GM18517 (cell line): ENCODE results near the gene SANBR.

Experiments
- ATAC-seq: cut with Tn5 transposase; IDR thresholded peaks from one replicate; pipeline ENCODE4 v1.9.1; 2021; ENCODE audit warnings: mild to moderate bottlenecking, moderate library complexity; ENCODE audit not compliant: unreplicated experiment

The SANBR gene

DNA sequence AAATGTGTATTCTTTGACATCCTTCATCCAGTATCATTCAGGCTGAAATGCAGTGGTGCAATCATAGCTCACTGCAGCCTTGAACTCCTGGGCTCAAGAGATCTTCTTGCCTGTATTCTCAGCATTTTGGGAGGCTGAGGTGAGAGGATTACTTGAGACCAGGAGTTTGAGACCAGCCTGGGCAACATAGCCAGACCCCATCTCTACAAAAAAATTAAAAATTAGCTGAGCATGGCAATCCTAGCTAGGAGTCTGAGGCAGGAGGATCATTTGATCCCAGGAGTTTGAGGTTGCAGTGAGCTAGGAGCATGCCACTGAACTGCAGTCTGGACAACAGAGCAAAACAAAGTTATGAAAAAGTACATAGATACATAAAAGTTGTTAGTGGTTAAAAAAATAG, 24.1 kb downstream of the SANBR start:
- no peak for ATAC-seq

DNA sequence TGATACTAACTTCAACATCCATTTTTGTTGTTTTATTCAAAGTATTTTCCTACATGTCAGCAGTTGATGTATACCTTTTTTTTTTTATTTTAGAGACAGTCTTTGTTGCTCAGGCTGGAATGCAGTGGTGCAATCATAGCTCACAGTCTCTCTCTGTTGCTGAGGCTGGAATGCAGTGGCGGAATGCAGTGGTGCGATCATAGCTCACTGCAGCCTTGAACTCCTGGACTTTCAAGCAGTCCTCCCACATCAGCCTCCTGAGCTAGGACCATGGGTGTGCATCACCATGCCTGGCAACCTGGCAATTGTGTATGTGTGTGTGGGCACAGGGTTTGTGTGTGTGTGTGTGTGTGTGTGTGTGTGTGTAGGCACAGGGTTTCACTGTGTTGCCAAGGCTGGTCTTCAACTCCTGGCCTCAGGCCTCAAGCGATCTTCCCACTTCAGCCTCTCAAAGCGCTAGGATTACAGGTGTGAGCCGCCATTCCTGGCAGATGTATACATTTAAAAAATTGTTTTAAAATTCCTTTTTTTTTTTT, 24.8 kb downstream of the SANBR start:
- no peak for ATAC-seq

DNA sequence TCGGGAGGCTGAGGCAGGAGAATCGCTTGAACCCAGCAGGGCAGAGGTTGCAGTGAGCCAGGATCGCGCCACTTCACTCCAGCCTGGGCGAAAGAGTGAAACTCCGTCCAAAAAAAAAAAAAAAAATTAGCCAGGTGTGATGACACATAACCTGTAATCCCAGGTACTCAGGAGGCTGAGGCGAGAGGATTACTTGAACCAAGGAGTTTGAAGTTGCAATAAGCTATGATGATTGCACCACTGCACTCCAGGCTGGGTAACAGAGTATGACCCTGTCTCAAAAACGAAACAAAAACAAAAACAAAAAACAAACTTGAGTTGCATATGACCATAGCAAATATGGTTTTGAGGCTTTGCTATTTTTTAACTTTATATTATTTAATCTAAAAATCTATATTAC, 25.8 kb downstream of the SANBR start:
- no peak for ATAC-seq

DNA sequence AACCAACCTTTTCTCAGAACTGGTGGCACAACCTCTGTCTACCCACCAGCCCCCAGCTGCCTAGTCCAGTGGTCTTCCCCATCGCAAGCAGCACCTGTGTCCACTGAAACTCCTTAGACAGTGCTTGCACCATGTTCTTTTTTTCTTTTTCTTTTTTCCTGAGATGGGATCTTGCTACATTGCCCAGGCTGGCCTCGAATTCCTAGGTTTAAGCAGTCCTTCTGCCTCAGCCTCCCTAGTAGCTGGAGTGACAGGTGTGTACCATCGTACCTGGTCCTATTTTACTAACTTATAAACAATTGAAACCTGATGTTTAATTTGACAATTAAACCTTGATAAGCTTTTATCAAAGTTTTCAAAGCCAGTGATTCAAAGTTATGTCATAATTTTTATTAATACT, 30.8 kb downstream of the SANBR start:
- no peak for ATAC-seq

DNA sequence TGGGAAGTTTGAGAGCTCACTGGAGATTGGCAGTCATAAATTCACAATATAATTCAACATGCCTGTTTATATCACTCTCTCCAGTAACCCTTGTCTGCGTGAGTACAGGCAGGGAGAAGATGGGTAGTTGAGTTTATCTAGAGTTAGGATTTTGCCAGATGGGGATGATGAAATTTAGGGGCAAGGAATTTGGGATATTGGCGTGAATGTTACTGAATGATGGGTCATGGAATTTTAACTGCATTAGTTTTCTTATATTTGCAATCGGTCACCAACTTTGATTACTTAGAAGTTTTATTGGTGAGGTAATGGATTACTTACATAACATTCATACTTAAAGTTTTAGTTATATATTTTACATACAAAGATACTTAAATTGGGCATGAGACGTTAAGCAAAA, 35.1 kb downstream of the SANBR start:
- no peak for ATAC-seq

DNA sequence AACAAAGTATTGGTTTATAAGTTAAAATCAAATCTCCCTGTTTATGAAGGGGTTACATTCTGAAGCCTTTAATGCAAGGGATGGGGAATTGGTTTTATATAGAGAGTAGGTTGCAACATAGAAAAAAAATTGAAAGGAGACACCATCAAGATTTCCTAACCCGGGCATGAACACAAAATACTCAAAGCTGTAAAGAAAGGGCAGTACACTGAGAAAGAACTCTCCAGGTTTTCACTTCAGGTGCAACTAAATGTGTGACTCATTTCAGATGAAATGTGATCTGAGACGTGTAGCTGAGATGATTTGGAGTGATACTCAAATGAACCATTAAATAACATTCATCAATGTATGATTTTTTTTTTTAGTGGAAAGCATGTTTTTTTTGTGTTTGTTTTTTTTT, 43.6 kb downstream of the SANBR start:
- no peak for ATAC-seq

DNA sequence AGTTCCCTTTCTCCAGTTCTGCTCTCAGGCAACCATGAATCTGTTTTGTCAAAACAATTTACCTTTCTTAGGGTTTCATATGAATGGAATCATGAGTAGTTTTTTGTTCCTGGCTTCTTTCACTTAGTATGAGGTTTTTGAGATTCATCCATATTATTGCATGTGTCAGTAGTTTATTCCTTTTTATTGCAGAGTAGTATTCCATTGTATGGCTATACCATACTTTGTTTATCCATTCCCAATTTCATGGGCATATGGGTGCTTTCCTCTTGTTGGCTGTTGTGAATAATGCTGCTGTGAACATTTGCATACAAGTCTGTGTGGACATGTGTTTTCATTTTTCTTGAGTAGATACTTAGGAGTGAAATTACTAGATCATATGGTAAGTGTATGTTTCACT, 46.0 kb downstream of the SANBR start:
- ATAC-seq = no peak

DNA sequence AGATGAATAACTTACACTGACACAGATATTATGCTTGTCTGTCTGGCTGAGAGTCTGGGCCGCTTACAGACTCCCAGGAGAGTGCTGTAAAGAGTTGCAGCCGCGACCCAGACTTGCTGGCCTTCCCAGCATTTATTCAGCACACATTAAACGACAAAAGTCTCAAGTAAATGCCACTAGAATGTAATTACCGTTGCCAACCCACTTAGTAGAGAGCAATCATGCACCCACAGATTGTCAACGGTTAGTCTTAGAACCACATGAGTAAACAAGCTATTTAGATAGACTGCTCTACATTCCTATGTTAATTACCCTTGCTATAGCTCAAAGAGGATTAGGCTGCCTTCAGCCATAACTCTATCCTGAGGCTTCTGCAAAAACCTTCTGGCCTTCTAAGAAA, 48.5 kb downstream of the SANBR start:
- ATAC-seq = no peak
